Measurements from ENCODE around the gene PPP1R12B.
"Not testable (repeated sequence)": the region's sequence is repeated elsewhere in the genome, so short reads cannot be mapped to it uniquely, and the experiment has no call there.

DNA sequence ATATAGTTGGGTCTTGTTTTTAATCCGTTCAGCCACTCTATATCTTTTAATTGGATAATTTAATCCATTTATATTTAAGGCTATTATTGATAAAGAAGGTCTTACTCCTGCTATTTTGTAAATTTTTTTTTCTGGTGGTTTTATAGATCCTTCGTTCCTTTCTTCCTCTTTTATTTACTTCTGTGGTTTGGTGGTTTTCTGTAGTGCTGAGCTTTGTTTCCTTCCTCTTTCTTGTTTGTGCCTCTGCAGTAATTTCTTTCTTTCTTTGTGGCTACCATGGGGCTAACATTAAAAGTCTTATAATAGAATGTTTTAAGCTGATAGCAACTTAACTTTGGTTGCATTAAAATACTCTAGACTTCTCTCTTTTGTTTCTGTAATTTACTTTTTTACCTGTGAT lies 135.5 kb downstream of the PPP1R12B start:
- TF ChIP-seq, protein P1, sequence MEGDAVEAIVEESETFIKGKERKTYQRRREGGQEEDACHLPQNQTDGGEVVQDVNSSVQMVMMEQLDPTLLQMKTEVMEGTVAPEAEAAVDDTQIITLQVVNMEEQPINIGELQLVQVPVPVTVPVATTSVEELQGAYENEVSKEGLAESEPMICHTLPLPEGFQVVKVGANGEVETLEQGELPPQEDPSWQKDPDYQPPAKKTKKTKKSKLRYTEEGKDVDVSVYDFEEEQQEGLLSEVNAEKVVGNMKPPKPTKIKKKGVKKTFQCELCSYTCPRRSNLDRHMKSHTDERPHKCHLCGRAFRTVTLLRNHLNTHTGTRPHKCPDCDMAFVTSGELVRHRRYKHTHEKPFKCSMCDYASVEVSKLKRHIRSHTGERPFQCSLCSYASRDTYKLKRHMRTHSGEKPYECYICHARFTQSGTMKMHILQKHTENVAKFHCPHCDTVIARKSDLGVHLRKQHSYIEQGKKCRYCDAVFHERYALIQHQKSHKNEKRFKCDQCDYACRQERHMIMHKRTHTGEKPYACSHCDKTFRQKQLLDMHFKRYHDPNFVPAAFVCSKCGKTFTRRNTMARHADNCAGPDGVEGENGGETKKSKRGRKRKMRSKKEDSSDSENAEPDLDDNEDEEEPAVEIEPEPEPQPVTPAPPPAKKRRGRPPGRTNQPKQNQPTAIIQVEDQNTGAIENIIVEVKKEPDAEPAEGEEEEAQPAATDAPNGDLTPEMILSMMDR (conservative IDR thresholded peaks at IDR 0.05 in 1 of 2, IDR thresholded peaks at IDR 0.05 in 1 of 2; ENCODE audit: low read depth in 1 of 2, low read length in 2 of 2), result not testable (repeated sequence)
- not testable (repeated sequence) for TF ChIP-seq EZH2 (IDR thresholded peaks at IDR 0.05; ENCODE audit: low read length, missing control alignments)
